Body of pancreas (tissue), 4 donors: ENCODE results near the gene JPH3. TPM values are rescaled to one million over a fixed set of nuclear protein-coding genes. Genes with fewer than 3 reads are reported as not detected.

Experiments used
- ATAC-seq: fragments of 150-250 bp; one replicate; pipeline ENCODE4 v1.9.1; 2016
- DNase-seq, 4 donors: peaks; one replicate each; pipeline ENCODE4 v3.0.0-alpha.2; 2019
- H3K27ac ChIP-seq, 4 donors: fragments of 200-600 bp; sonication (generic); 1 replicate in 3 of 4; 2 replicates in 1 of 4; pipeline versions ENCODE4 v1.5.1 to v1.6.1; 2016 to 2019; ENCODE audit warnings: mild to moderate bottlenecking in 1 of 4, mixed read lengths in 1 of 4, moderate library complexity in 1 of 4
- H3K27me3 ChIP-seq, 2 donors: fragments of 200-600 bp; sonication (generic); one replicate each; pipeline ENCODE4 v1.6.0; 2016; ENCODE audit warnings: mild to moderate bottlenecking in 1 of 2
- H3K36me3 ChIP-seq, 2 donors: fragments of 200-600 bp; sonication (generic); replicated peaks in 1 of 2; 2 replicates each; pipeline ENCODE4 v1.5.1; 2016; ENCODE audit warnings: low read depth in 2 of 2; ENCODE audit not compliant: insufficient read depth in 1 of 2
- H3K4me1 ChIP-seq: fragments of 200-600 bp; sonication (generic); one replicate; pipeline ENCODE4 v1.6.0; 2016
- H3K4me3 ChIP-seq, 2 donors: fragments of 200-600 bp; sonication (generic); 1 replicate in 1 of 2; 2 replicates in 1 of 2; pipeline ENCODE4 v1.5.1; 2016 to 2019
- H3K9me3 ChIP-seq, 3 donors: fragments of 200-600 bp; sonication (generic); 1 replicate in 2 of 3; 2 replicates in 1 of 3; pipeline ENCODE4 v1.5.1; 2016
- CTCF ChIP-seq, 7 experiments: fragments of 450-650 bp in 4 of 7; fragments of 200-600 bp in 3 of 7; sonication (generic) in 3 of 7; IDR thresholded peaks; one replicate each; pipeline ENCODE4 v1.5.1; 2016 to 2019; ENCODE audit warnings: antibody characterized with exemption in 7 of 7
- POLR2A ChIP-seq, 3 donors: fragments of 450-650 bp; IDR thresholded peaks; one replicate each; pipeline ENCODE4 v1.6.1; 2016; ENCODE audit warnings: antibody characterized with exemption in 3 of 3, mild to moderate bottlenecking in 2 of 3
- WGBS, 2 donors: methylation state at CpG; one replicate each; pipeline ENCODE4 v1.1.5; 2017; 5-methylcytosine and 5-hydroxymethylcytosine counted together
- intact Hi-C: fragments of 100-400 bp; cut with DNase I; formaldehyde crosslinking; loops from one replicate; pipeline ENCODE4 v1.15.1; 2023
- total RNA-seq, 2 donors: library from RNA; depleted of rRNA; stranded (reverse); fragments of >200 nt; gene quantifications; one replicate each; pipeline ENCODE4 v1.1.0, GENCODE V29; 2016

Gene JPH3
- total RNA-seq, 2 donors from 2014 or later, result not detected

- Histone ChIP-seq H3K27ac (no peak overlapping the region), H3K27me3 (no peaks in the 10 kb centered on the region), H3K36me3 (no peaks in the 10 kb centered on the region), H3K9me3 (no peaks in the 10 kb centered on the region), H3K4me3 (no peak overlapping the region), H3K4me1 (no peaks in the 10 kb centered on the region)
- DNase-seq (no peak), ATAC-seq (no peak)
- TF ChIP-seq POLR2A (IDR thresholded peaks at IDR 0.05), result no peak
- TF ChIP-seq CTCF (IDR thresholded peaks at IDR 0.05), result no peak
- intact Hi-C loops, result no loop called here
- WGBS, 2 donors, result 80 to 88% methylated on average over 17 to 33 of the region's 33 CpGs
Measured at GRCh38 chr16:87721622-87722585, 119.6 kb downstream of the JPH3 start.

GRCh38 chr16:87722590-87723225 lies 120.4 kb downstream of the JPH3 start:
- H3K9me3 ChIP-seq, result no peaks in the 10 kb centered on the region
- H3K4me3 ChIP-seq, result no peak overlapping the region
- intact Hi-C loops, result no loop called here
- TF ChIP-seq POLR2A (IDR thresholded peaks at IDR 0.05) (no peak), CTCF (IDR thresholded peaks at IDR 0.05) (no peak)
- DNase-seq (no peak), ATAC-seq (no peak)
- 94 to 97% methylated on average over 17 to 19 of the region's 19 CpGs for WGBS, 2 donors
- H3K4me1 ChIP-seq, result no peaks in the 10 kb centered on the region
- H3K36me3 ChIP-seq, result no peaks in the 10 kb centered on the region
- no peaks in the 10 kb centered on the region for H3K27me3 ChIP-seq
- H3K27ac ChIP-seq, result no peak overlapping the region

- DNase-seq (peak in 3 of 4 donors; percentile 58 to 63 (median 61)), ATAC-seq (peak; percentile 15)
- 66 to 68% methylated on average over 12 of the region's 12 CpGs for WGBS, 2 donors
- no peaks in the 10 kb centered on the region for H3K9me3 ChIP-seq
- intact Hi-C loops, result no loop called here
- no peak overlapping the region for H3K27ac ChIP-seq
- no peak overlapping the region for H3K4me3 ChIP-seq
- no peaks in the 10 kb centered on the region for H3K4me1 ChIP-seq
- no peaks in the 10 kb centered on the region for H3K36me3 ChIP-seq
- no peaks in the 10 kb centered on the region for H3K27me3 ChIP-seq
- TF ChIP-seq CTCF (IDR thresholded peaks at IDR 0.05), result no peak
- no peak for TF ChIP-seq POLR2A (IDR thresholded peaks at IDR 0.05)
Measured at GRCh38 chr16:87723226-87723623, 120.9 kb downstream of the JPH3 start.

GRCh38 chr16:87724490-87725291 lies 122.4 kb downstream of the JPH3 start:
- Histone ChIP-seq H3K27me3 (no peaks in the 10 kb centered on the region), H3K36me3 (peaks cover 5 to 10% of the 10 kb centered on the region in 2 donors), H3K9me3 (no peaks in the 10 kb centered on the region), H3K27ac (no peak overlapping the region), H3K4me3 (no peak overlapping the region), H3K4me1 (no peaks in the 10 kb centered on the region)
- TF ChIP-seq POLR2A (IDR thresholded peaks at IDR 0.05) (no peak), CTCF (IDR thresholded peaks at IDR 0.05) (no peak)
- 85 to 89% methylated on average over 18 to 19 of the region's 19 CpGs for WGBS, 2 donors
- intact Hi-C loops, result no loop called here
- DNase-seq (no peak), ATAC-seq (no peak)
